ENCODE data around the gene KLHDC3. TPM values are rescaled to one million over a fixed set of nuclear protein-coding genes. Genes with fewer than 3 reads are reported as not detected.

Gene KLHDC3
- total and polyA plus RNA-seq, 2 of the 13 experiments (the other 11 are each of a cell fraction or from before 2014, with no cell fraction given) = 78.3 to 91.5 TPM

GRCh38 chr6:42979523-42980177, 34.4 kb upstream of the KLHDC3 start (continued):
- TF ChIP-seq ZNF407 (CRISPR knock-in tag; IDR thresholded peaks at IDR 0.05; ENCODE audit: not compliant biosample characterization) (peak; percentile 11), CREB1 (IDR thresholded peaks at IDR 0.05) (no peak), CREB1 (CRISPR knock-in tag; IDR thresholded peaks at IDR 0.05) (no peak), PHF20 (CRISPR knock-in tag; IDR thresholded peaks at IDR 0.05) (no peak), PLSCR1 (CRISPR knock-in tag; IDR thresholded peaks at IDR 0.05; ENCODE audit: borderline replicate concordance) (no peak), IKZF5 (CRISPR knock-in tag; IDR thresholded peaks at IDR 0.05) (0 out of 2 replicates have a peak, but pooled peaks have one; percentile 13), NCOA2 (CRISPR knock-in tag; IDR thresholded peaks at IDR 0.05) (no peak), SMC3 (IDR thresholded peaks at IDR 0.05; ENCODE audit: low read length) (0 out of 2 replicates have a peak, but pooled peaks have one; percentile 1), IRF2 (CRISPR knock-in tag; IDR thresholded peaks at IDR 0.05) (no peak), FOXO4 (CRISPR knock-in tag; conservative IDR thresholded peaks at IDR 0.05) (no peak), ZNF280D (CRISPR knock-in tag; IDR thresholded peaks at IDR 0.05) (no peak), ZNF569 (CRISPR knock-in tag; IDR thresholded peaks at IDR 0.05; ENCODE audit: borderline replicate concordance) (no peak), PPARG (CRISPR knock-in tag; conservative IDR thresholded peaks at IDR 0.05) (0 out of 2 replicates have a peak, but pooled peaks have one; percentile 8), YEATS2 (CRISPR knock-in tag; IDR thresholded peaks at IDR 0.05; ENCODE audit: borderline replicate concordance) (peak; percentile 6; the same call in 1 of the 2 replicates)
